Measurements from ENCODE around the gene RPL13A. TPM values are rescaled to one million over a fixed set of nuclear protein-coding genes. Genes with fewer than 3 reads are reported as not detected.

Gene RPL13A
- total and polyA plus RNA-seq, 9 donors = 3,682 to 9,736 (median 6,664) TPM

- peak within 1 kb of the TSS; percentile 59 for H3K4me3 ChIP-seq
- H3K4me1 ChIP-seq (ENCODE audit: insufficient read depth) = no peaks in the 10 kb centered on the region
- 0 to 1% (median 1%) methylated on average over 51 to 66 of the region's 66 CpGs for WGBS, 3 donors
- H3K27me3 ChIP-seq = no peaks in the 10 kb centered on the region
- no peaks in the 10 kb centered on the region for H3K9me3 ChIP-seq
- TF ChIP-seq POLR2A (IDR thresholded peaks at IDR 0.05) (peak; percentile 96), EP300 (IDR thresholded peaks at IDR 0.05) (no peak), CTCF (IDR thresholded peaks at IDR 0.05) (peak in 1 of 3 donors; percentile 19)
- peak; percentile 97 to 99 (median 98) for DNase-seq
- peak within 1 kb of the TSS; percentile 86 to 95 for H3K27ac ChIP-seq
- intact Hi-C loops (cut with DNase I) = no loop called here
- H3K36me3 ChIP-seq = no peaks in the 10 kb centered on the region
Observed at GRCh38 chr19:49453013-49453756, 34.2 kb upstream of the RPL13A start, which contains the start of gene ALDH16A1. TSS of gene ALDH16A1 (plus strand) at chr19:49453225. CDS start at chr19:49453332, 107 bp downstream.

- H3K27ac ChIP-seq = peak overlapping the region; percentile 86 to 95
- H3K27me3 ChIP-seq = no peaks in the 10 kb centered on the region
- 40 to 48% (median 41%) methylated on average over 10 of the region's 10 CpGs for WGBS, 3 donors
- intact Hi-C loops (cut with DNase I) = no loop called here
- TF ChIP-seq POLR2A (IDR thresholded peaks at IDR 0.05) (no peak), CTCF (IDR thresholded peaks at IDR 0.05) (peak in 1 of 3 donors; percentile 4), EP300 (IDR thresholded peaks at IDR 0.05) (no peak)
- H3K9me3 ChIP-seq = no peaks in the 10 kb centered on the region
- H3K4me1 ChIP-seq (ENCODE audit: insufficient read depth) = no peaks in the 10 kb centered on the region
- H3K36me3 ChIP-seq = no peaks in the 10 kb centered on the region
- H3K4me3 ChIP-seq = peak overlapping the region; percentile 59
- DNase-seq = peak in 1 of 5 donors; percentile 48
Observed at GRCh38 chr19:49453757-49454240, 33.6 kb upstream of the RPL13A start.

- H3K9me3 ChIP-seq = no peaks in the 10 kb centered on the region
- intact Hi-C loops (cut with DNase I) = no loop called here
- no peaks in the 10 kb centered on the region for H3K4me1 ChIP-seq (ENCODE audit: insufficient read depth)
- H3K36me3 ChIP-seq = no peaks in the 10 kb centered on the region
- H3K4me3 ChIP-seq = no peak overlapping the region
- TF ChIP-seq EP300 (IDR thresholded peaks at IDR 0.05) (no peak), POLR2A (IDR thresholded peaks at IDR 0.05) (no peak), CTCF (IDR thresholded peaks at IDR 0.05) (no peak)
- no peaks in the 10 kb centered on the region for H3K27me3 ChIP-seq
- peak overlapping the region in 1 of 2 donors; percentile 26 for H3K27ac ChIP-seq
- 3 to 16% (median 5%) methylated on average over 5 of the region's 5 CpGs for WGBS, 3 donors
- no peak for DNase-seq
Observed at GRCh38 chr19:49455773-49456172, 31.6 kb upstream of the RPL13A start.

- Histone ChIP-seq H3K4me3 (no peak overlapping the region), H3K27me3 (no peaks in the 10 kb centered on the region), H3K27ac (peak overlapping the region in 1 of 2 donors; percentile 21), H3K9me3 (no peaks in the 10 kb centered on the region), H3K36me3 (no peaks in the 10 kb centered on the region), H3K4me1 (ENCODE audit: insufficient read depth) (no peaks in the 10 kb centered on the region)
- DNase-seq = no peak
- intact Hi-C loops (cut with DNase I) = no loop called here
- TF ChIP-seq CTCF (IDR thresholded peaks at IDR 0.05) (no peak), EP300 (IDR thresholded peaks at IDR 0.05) (no peak), POLR2A (IDR thresholded peaks at IDR 0.05) (no peak)
- 16 to 37% (median 25%) methylated on average over 5 of the region's 5 CpGs for WGBS, 3 donors
Observed at GRCh38 chr19:49456326-49456725, 31.1 kb upstream of the RPL13A start.

Data from ovary (tissue), 9 donors.